GM19372 (cell line): Measurements from ENCODE around the gene BPIFB3.
"Not testable (repeated sequence)": the region's sequence is repeated elsewhere in the genome, so short reads cannot be mapped to it uniquely, and the experiment has no call there.

Source experiments
- ATAC-seq: cut with Tn5 transposase; IDR thresholded peaks from one replicate; pipeline ENCODE4 v1.9.1; 2021; ENCODE audit warnings: mild to moderate bottlenecking, low read depth, moderate library complexity; ENCODE audit not compliant: unreplicated experiment

The BPIFB3 gene

DNA sequence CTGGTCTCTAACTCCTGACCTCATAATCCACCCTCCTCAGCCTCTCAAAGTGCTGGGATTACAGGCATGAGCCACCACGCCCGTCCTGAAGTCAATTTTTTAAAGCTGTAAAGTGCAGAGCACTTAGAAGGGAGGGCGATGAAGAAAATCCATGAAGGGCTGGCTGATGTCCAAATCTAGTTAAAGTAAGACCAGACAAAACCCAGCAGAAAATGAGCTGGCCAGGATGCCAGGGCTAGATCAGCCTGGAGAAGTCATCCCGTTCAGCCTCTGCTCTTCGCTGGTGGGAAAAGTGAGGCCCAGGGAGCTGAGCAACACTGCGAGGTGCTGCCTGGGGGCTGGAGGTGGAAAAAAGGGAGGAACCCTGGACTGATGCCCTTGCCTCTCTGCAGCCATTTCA, 28.8 kb downstream of the BPIFB3 start:
- no peak for ATAC-seq

DNA sequence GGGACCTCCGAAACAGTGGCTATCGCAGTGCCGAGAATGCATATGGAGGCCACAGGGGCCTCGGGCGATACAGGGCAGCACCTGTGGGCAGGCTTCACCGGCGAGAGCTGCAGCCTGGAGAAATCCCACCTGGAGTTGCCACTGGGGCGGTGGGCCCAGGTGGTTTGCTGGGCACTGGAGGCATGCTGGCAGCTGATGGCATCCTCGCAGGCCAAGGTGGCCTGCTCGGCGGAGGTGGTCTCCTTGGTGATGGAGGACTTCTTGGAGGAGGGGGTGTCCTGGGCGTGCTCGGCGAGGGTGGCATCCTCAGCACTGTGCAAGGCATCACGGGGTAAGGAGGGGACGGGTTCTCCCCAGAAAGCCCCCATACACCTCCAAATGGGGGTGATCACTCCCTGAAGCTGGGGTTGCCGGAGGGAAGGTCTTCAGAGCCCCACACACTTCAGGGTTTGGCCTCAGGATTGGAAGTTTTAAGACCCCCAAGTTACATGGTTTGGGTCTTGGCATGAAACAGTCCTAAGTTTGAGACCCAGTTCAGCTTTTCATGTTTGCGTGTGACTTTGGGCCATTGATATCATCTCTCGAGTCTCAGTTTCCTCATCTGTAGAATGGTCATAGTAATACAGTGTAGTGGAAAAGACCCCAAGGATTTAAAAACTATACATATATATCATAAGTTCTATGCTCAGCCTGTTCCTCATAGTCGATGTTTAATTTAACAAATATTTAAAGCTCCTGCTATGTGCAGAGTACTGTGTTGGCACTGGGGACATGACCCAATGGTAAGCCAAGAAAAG, 30.0 kb downstream of the BPIFB3 start:
- no peak for ATAC-seq

DNA sequence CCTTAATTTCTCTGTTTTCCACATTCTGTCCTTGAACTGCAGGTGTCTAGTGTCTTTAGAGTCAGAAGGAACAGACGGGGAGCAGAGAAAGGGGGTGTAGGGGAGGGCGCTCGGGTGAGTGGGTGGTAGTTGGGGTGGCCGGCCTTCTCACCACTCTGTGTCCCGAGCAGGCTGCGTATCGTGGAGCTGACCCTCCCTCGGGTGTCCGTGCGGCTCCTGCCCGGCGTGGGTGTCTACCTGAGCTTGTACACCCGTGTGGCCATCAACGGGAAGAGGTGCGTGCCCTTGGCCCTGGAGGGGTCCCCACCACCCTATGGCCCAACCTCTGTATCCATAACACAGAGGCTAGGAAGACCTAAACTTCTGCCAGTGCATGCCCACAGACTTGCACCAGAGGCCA, 31.0 kb downstream of the BPIFB3 start:
- ATAC-seq = no peak

DNA sequence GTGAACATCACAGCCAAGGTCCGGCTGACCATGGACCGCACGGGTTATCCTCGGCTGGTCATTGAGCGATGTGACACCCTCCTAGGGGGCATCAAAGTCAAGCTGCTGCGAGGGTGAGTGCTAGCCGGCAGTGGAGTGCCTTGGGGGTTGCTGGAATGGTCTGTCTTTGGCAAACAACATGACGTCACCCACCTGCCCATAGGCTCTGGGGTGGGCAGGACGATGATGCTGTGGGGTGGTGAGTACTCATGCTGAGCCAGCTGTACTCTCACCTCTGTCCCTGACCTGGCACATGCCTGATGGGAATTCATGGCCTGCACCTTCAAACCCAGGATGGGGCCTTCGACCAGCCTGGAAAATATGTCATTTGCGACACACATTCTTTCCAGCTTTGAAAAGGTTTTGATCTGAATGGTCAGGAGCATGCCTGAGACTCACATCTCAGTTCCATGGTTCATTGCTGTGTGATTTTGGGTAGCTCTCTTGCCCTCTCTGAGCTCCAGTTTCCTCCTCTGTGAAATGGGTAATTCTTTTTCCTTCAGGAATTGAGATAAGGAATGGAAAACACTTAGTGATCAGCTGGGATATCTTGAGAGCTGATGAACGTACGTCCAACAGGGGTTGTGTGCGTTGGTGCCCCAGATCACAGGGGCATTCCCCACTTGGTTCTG, 32.5 kb downstream of the BPIFB3 start:
- no peak for ATAC-seq

DNA sequence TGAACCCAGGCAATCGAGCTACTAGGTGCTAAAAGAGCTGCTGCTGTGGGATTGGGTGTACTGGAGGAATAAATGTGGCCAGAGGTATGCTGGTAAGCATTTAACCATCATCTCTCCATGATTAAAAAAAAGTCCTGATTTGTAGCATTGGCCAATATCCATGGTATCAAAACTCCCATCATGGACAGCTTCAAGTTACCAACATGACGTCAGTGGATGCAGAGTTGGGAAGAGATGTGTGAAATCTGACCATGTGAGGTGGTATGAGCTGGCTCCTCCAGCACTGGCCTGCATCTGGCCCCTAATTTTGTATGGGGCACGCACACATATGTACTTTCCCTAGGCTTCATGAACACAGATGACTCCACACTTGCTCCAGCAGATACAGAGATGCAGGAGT, 37.4 kb downstream of the BPIFB3 start:
- no peak for ATAC-seq

DNA sequence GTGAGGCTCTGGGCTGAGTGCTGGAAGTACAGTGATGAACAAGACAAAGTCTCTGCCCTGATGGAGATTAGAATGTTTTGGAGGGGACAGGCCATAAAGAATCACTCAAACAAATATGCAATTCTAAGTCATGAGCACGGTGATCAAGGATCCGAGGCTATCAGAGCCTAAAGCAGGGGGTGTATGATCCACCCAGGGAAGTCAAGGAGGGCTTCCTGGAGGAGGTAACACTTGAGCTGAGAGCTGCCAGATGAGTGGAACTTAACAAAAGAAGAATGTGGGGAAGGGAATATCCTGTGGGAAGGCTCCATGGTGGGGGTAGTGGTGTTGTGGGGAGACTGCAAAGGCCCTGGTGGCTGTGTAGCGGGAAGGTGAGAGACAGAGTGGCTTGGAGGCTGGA, 38.0 kb downstream of the BPIFB3 start:
- no peak for ATAC-seq

DNA sequence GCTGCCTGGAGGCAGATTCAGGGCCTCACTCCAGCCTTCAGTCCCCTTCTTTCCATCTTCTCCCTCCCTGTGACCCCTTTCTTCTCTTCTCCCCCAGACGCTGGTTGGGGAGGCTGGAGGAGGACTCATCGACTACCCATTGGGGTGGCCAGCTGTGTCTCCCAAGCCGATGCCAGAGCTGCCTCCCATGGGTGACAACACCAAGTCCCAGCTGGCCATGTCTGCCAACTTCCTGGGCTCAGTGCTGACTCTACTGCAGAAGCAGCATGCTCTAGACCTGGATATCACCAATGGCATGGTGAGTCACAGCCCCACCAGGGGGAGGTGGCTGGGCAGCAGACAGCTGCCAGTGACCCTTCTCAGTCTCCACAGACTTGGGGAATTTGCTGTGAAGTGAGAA, 38.7 kb downstream of the BPIFB3 start:
- ATAC-seq = no peak

DNA sequence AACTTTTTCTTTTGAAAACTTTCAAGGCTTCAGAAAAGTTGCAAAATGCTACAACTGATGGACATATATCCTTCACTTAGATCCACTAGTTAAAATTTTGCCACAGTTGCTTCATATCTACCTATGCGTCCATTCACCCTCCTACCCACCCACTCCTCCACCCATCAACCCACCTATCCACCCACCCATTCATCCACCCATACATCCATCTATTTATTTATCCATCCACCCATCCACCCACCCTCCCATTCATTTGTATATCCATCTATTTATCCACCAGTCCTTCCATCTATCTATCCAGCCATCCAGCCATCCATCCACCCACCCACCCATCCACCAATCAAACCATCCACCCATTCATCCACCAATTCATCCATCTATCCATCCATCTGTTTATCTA, 39.4 kb downstream of the BPIFB3 start:
- no peak for ATAC-seq

DNA sequence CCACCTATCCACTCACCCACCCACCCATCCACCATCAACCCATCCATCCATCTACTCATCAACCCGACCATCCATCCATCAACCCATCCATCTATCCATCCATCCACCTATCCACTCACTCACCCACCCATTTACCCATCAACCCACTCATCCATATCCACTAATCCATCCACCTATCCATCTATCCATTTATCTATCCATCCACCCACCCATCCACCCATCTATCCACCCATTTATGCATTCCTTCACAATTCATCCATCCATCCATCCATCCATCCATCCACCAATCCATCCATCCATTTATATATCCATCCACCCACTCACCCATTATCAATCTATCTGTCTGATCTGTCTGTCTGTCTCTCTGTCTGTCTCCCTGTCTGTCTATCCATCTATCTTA, 39.9 kb downstream of the BPIFB3 start:
- ATAC-seq = no peak

DNA sequence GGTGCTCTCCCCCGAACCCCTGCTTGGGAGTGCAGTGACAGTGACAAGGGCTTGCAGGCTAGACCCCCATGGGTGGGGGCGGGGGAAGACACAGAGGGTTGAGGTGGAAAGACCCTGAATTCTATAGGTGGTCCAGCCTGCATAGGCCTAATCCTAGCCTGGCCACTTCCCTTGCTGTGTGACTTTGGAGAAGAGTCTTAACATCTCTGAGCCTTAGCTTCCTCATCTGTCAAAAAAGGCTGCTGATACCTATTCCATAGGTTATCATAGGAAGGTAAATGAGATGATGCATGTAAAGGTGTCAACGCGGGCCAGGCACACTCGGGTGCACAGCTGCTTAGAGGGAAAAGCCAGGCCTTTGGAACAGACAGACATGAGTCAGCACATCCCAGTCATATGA, 41.5 kb downstream of the BPIFB3 start:
- no peak for ATAC-seq

DNA sequence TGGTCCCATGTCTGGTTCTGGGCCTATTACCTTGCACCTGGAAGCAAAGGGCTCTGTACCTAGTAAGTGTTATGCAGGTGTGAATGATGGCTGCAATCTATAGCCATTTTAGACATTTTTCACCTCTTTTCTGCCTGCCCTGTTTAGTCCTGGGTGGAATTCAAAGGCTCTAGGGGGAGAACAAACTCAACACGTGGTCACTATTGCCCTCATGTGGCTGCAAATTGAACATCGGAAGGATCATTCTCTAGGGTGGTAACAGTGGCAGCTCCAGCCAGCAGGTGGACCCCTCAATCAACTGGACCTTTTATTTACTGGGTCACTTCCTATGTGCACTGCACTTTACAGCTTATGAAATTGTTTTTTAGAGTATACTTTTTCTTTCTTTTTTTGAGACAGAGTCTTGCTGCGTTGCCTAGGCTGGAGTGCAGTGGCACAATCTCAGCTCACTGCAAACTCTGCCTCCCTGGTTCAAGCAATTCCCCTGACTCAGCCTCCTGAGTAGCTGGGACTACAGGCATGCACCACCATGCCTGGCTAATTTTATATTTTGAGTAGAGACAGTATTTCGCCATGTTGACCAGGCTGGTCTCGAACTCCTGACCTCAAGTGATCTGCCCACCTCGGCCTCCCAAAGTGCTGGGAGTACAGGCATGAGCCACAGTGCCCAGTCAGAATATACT, 42.3 kb downstream of the BPIFB3 start:
- not testable (repeated sequence) for ATAC-seq

DNA sequence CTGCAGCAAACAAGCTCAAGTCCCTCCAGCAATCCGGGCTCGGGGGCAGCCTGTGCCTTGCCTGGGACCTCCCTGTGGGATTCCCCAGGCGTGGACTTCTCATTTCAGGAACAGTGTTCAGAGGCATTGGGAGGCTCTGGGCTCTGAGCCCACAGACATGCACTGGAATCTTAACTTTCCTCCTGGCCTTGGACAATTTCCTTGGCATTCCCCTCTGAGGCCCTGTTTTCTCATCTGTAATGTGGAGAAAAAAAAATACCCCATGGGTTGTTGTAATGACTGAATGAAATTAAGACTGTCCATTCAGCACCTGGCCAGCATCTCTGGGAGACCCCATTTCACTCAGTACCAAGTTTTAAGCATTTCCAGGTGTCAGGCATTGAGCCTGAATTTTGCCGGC, 43.3 kb downstream of the BPIFB3 start:
- no peak for ATAC-seq

DNA sequence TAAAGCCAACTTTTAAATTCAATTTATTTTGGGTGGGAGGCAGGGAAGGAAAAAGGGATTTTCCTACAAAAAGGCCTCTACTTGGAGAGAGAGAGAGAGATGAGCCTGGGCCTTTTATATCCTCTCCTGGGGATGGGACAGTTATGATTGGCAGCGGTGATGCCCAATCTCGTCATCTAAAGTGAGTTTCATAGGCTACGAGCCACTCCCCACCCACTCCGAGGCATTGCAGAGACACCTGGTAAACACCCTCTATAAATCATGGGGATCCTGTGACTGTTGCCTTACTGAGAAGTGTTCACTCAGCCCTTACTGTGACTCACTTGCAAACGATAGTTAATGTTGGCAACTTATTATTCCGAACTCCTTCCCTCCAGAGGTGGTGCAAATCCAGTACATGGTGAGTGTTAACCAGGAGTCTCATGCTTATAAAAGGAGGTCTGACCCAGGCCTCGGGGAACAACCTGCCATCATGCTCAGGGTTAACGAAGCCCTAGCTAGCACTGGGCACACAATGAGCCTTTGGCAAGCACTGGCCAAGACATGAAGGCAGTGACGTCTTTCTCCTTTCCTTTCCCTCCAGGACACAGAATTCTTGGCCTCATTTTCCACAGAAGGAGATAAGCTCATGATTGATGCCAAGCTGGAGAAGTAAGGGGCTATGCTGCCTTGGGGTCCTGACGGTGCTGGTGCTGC, 46.3 kb downstream of the BPIFB3 start:
- ATAC-seq = no peak

DNA sequence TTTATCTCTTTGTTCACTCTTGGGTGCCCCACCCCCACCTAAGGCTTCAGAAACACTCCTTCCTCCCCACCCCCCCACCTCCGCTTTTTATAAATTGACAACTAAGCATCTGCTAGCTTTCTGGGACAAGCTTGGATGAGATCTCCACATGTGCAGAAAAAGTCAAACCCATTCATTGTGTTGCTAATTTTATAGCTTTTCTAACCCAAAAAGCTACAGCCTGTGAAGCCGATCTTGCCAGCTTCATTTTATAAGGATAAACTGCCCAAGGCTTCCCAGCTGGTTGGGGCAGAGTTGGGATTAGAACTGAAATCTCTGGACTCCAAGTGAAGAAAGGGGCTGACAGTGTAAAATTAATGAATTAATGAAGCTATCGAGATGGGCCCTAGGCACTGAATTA, 49.9 kb downstream of the BPIFB3 start:
- ATAC-seq = no peak

DNA sequence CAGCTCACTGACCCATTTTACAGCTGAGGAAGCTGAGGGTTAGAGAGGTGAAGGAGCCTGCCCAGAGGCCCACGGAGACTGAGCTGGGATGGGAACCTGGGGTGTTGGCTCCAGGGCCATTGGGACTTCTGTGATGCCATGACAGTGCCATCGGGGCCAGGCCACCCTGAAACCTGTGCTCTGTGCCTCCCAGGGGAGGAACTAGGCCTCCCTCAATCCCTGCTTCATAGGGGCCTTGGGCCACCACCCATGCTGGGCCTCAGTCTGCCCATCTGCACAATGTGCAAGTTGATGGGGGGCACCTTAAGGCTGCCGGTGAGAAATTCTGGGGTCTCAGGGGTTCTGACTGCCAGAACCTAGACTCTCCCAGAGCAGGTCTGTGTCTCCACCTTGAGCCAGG, 50.6 kb downstream of the BPIFB3 start:
- no peak for ATAC-seq

DNA sequence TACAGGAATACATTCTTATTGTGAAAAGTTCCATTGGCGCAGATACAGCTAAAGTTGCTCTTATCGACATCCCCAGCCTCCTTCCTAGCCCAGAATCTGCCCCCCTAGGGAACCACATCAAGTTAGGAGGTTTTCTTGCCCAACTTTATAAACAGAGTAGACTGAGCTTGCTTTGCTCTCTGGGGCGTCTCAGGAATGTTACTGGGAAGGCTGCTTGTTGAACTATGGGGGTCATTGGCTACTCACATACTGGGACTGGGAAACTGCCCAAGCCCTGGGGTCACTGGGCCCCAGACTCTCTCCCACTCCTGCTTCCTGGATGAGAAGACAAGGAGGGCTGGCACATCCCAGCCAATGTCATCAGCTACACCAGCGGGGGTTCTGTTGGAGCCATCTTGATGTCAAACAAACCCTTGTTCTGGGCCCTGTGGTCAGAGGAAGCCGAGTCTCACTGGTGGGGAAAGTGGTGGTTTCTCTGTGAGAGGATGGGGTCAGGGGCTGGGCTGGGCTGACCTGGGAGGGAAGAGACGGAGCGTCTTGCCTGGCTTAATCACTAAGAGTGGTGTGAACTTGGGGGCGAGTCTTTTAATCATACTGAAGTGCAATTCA, 51.7 kb downstream of the BPIFB3 start:
- ATAC-seq = no peak

DNA sequence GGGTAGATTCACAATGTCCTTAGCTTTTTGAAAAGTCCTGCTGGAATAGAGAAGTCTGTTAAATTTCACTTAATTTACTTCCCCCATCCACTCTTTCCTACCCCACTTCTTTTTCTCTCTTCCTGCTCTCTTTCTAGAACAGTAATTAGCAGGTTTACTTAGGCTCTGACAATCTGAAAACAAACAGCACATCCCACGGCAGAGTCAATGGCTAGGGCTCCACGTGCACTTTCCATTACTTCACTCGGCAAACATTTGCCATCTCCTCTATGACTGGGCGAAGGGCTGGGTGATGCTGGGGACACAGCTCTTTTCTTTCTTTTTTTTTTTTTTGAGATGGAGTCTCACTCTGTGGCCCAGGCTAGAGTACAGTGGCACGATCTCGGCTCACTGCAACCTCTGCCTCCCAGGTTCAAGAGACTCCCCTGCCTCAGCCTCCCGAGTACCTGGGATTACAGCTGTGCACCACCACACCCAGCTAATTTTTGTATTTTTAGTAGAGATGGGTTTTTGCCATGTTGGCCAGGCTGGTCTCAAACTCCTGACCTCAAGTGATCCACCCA, 52.4 kb downstream of the BPIFB3 start:
- ATAC-seq = not testable (repeated sequence)

DNA sequence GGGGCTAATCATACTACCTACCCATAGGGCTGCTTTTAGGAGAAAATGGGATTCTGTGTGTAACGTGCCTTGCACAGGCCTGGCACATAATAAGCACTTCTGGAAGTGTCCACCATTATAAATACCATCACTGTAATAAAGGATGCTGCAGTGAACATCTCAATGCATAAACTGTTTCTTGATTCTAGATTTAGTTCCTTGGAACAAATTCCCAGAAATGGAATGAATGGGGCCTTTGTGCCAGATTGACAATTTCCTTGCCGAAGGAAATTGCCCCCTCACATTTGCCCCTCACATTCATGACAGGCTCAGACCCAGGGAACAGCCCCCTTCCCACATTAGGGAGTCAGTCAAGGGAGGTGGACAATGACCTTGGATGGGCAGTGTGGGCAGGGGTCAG, 55.0 kb downstream of the BPIFB3 start:
- ATAC-seq = no peak

DNA sequence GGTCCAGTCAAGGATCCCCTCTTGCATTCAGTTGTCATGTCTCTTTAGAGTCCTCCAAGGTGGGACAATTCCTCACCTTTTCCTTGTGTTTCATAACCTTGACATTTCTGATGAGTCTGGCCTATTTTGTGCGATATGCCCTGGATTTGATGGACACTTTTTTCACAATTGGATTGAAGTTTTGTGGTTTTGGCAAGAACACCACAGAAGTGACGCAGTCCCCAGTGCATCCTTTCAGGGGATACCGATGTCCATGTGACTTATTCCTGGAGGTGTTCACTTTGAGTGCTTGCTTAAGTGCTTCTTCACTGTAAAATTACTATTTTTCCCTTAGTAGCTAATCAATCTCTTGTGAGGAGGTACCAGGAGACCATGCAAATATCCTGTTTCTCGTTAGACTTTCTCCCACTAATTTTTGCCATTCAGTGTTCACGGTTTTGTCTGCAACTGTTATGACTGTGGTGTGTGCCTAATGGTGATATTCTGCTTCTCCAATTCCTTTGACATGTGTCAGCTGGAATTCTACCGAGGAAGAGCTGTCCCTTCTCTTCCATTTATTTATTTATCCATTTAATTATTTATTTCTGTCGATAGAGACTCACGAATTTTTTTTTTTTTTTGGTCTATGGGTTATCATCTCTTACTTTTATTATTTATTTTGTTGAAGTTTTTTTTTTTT, 56.6 kb downstream of the BPIFB3 start:
- no peak for ATAC-seq

DNA sequence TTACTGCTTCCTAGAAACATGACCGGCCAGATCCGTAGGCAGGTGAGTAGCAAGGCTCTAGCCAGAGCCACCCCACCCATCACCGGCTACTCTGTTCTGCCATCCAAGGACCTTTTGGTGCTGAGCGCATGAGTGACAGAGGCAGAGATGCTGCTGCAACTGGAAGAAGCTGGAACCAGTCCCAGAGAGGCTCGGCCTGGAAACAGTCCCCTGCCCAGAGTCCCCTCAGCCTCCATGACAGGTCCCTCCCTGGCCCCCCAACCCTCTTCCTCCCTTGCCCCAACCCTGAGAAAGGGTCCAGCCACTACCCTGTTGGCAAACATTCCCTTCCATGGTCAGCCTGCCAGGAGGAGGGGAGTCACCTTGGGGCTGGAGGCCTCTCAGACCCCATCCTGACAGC, 57.6 kb downstream of the BPIFB3 start:
- ATAC-seq = no peak
